ENCODE measurements around the gene LRP2. TPM values are rescaled to one million over a fixed set of nuclear protein-coding genes. Genes with fewer than 3 reads are reported as not detected.

The LRP2 gene
- total RNA-seq, 1 experiment from 2014 or later, result 260 TPM

DNA sequence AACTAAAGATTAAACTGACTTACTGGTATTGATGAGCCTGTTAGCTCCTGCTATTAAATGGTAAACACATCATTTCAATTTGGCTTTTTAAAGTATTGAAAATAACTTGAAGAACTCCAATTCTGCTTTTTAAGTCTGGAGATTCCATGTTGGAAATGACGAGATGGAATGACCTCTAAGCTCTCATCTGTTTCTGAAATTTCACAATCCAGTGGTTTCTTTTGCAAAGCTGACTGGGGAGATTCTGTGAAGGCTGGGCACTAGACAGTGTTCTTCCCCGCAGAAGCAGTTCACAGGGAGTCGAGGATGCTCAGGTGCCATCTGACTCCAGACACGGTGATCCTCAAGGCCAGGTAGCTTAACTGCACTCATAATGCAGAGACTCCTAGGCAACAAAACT is 248.3 kb downstream of the LRP2 start:
- Mint-ChIP-seq H3K27me3 (ENCODE audit: insufficient read depth, unreplicated experiment) (no peaks in the 10 kb centered on the region), H3K36me3 (ENCODE audit: insufficient read depth, unreplicated experiment) (peaks cover 34% of the 10 kb centered on the region), H3K4me3 (ENCODE audit: unreplicated experiment) (no peak overlapping the region), H3K4me1 (ENCODE audit: low read depth, unreplicated experiment) (peaks cover 10% of the 10 kb centered on the region), H3K9me3 (ENCODE audit: unreplicated experiment) (no peaks in the 10 kb centered on the region), H3K27ac (ENCODE audit: unreplicated experiment) (no peak overlapping the region)
- ChIA-PET CTCF (no interaction called here), POLR2A (no interaction called here)
- Histone ChIP-seq H3K4me1 (peaks cover 5% of the 10 kb centered on the region; the same call in 1 of the 2 replicates), H3K9me3 (no peaks in the 10 kb centered on the region), H3K27me3 (replicated peaks; ENCODE audit: control insufficient read depth, insufficient read depth, low read length) (no peaks in the 10 kb centered on the region; the same call in 1 of the 2 replicates), H3K4me3 (ENCODE audit: low read depth, low read length) (no peak overlapping the region), H3K36me3 (ENCODE audit: control insufficient read depth, insufficient read depth, low read length) (no peaks in the 10 kb centered on the region)
- intact Hi-C loops (cut with micrococcal nuclease; ENCODE audit: unreplicated experiment), result no loop called here
- TF ChIP-seq, protein P1, sequence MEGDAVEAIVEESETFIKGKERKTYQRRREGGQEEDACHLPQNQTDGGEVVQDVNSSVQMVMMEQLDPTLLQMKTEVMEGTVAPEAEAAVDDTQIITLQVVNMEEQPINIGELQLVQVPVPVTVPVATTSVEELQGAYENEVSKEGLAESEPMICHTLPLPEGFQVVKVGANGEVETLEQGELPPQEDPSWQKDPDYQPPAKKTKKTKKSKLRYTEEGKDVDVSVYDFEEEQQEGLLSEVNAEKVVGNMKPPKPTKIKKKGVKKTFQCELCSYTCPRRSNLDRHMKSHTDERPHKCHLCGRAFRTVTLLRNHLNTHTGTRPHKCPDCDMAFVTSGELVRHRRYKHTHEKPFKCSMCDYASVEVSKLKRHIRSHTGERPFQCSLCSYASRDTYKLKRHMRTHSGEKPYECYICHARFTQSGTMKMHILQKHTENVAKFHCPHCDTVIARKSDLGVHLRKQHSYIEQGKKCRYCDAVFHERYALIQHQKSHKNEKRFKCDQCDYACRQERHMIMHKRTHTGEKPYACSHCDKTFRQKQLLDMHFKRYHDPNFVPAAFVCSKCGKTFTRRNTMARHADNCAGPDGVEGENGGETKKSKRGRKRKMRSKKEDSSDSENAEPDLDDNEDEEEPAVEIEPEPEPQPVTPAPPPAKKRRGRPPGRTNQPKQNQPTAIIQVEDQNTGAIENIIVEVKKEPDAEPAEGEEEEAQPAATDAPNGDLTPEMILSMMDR (IDR thresholded peaks at IDR 0.05; ENCODE audit: insufficient read depth in 1 of 2, low read depth in 1 of 2, low read length in 1 of 2, severe bottlenecking in 1 of 2, unreplicated experiment in 1 of 2), result no peak
- no TSS peak for BruUV-seq (replicated peaks)
- no peak for DNase-seq

DNA sequence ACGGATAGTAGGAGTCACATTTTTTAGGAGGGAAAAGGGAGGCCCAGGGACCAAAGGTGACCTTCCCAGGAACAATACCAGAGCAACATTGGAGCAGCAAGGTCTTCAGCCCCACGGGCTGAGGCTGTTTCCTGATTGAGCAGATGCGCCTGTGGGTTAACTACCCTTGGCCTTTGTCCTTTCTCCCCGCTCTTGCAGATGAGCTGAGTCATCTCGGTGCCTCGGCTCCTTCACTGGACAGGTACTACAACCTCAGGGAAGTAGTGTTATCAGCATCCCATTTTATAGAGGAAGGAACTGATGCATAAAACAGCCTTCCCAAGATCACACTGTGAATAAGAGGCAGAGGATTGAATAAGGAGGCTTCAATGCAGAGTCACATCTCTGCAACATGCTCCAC is 249.5 kb downstream of the LRP2 start:
- TF ChIP-seq, protein P1 (IDR thresholded peaks at IDR 0.05; ENCODE audit: insufficient read depth in 1 of 2, low read depth in 1 of 2, low read length in 1 of 2, severe bottlenecking in 1 of 2, unreplicated experiment in 1 of 2), result no peak
- H3K9me3 ChIP-seq, result no peaks in the 10 kb centered on the region
- no peaks in the 10 kb centered on the region for H3K36me3 ChIP-seq (ENCODE audit: control insufficient read depth, insufficient read depth, low read length)
- H3K36me3 Mint-ChIP-seq (ENCODE audit: insufficient read depth, unreplicated experiment), result peaks cover 30% of the 10 kb centered on the region
- peak; percentile 19 to 51 for DNase-seq
- peaks cover 5% of the 10 kb centered on the region; the same call in 1 of the 2 replicates for H3K4me1 ChIP-seq
- no peaks in the 10 kb centered on the region; the same call in 1 of the 2 replicates for H3K27me3 ChIP-seq (replicated peaks; ENCODE audit: control insufficient read depth, insufficient read depth, low read length)
- H3K4me1 Mint-ChIP-seq (ENCODE audit: low read depth, unreplicated experiment), result peaks cover 10% of the 10 kb centered on the region
- no peak overlapping the region for H3K4me3 Mint-ChIP-seq (ENCODE audit: unreplicated experiment)
- H3K27me3 Mint-ChIP-seq (ENCODE audit: insufficient read depth, unreplicated experiment), result no peaks in the 10 kb centered on the region
- ChIA-PET POLR2A (interaction anchor here (0.5 kb wide), 1 partner anchor 11 kb away, joined by 4 read pairs; no protein-coding TSS in a partner anchor), CTCF (no interaction called here)
- no peak overlapping the region for H3K27ac Mint-ChIP-seq (ENCODE audit: unreplicated experiment)
- no TSS peak for BruUV-seq (replicated peaks)
- no peak overlapping the region for H3K4me3 ChIP-seq (ENCODE audit: low read depth, low read length)
- intact Hi-C loops (cut with micrococcal nuclease; ENCODE audit: unreplicated experiment), result no loop called here
- H3K9me3 Mint-ChIP-seq (ENCODE audit: unreplicated experiment), result no peaks in the 10 kb centered on the region

DNA sequence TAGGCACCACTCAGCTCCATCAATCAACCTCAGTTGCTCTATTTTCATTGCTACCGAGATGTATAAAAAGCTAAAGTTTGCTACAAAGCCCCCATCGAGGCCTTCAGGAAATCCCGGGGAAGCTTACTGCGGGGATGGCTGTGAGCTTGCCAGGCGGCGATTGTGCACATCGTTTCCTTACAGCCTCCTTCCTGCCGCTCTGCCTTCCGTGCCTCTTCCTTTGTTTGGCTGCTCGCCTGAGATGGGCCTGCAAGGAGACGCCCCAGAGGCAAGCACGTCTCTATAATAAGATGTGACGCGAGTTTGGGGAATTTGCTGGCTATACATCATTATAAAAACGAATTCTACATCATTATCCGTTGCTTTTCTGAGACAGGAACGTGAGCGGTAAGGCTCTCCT is 251.4 kb downstream of the LRP2 start:
- POLR2A ChIA-PET, result no interaction called here
- DNase-seq, result no peak
- TF ChIP-seq, protein P1 (IDR thresholded peaks at IDR 0.05; ENCODE audit: insufficient read depth in 1 of 2, low read depth in 1 of 2, low read length in 1 of 2, severe bottlenecking in 1 of 2, unreplicated experiment in 1 of 2), result no peak

More for the DNA sequence above, 251.4 kb downstream of the LRP2 start:
- H3K36me3 ChIP-seq (ENCODE audit: control insufficient read depth, insufficient read depth, low read length), result no peaks in the 10 kb centered on the region
- H3K27me3 ChIP-seq (replicated peaks; ENCODE audit: control insufficient read depth, insufficient read depth, low read length), result no peaks in the 10 kb centered on the region; the same call in 1 of the 2 replicates
- Mint-ChIP-seq H3K9me3 (ENCODE audit: unreplicated experiment) (no peaks in the 10 kb centered on the region), H3K36me3 (ENCODE audit: insufficient read depth, unreplicated experiment) (peaks cover 13% of the 10 kb centered on the region), H3K4me1 (ENCODE audit: low read depth, unreplicated experiment) (peaks cover 10% of the 10 kb centered on the region), H3K27me3 (ENCODE audit: insufficient read depth, unreplicated experiment) (no peaks in the 10 kb centered on the region), H3K4me3 (ENCODE audit: unreplicated experiment) (no peak overlapping the region), H3K27ac (ENCODE audit: unreplicated experiment) (no peak overlapping the region)
- peaks cover 5% of the 10 kb centered on the region; the same call in 1 of the 2 replicates for H3K4me1 ChIP-seq
- no TSS peak for BruUV-seq (replicated peaks)
- no peak overlapping the region for H3K4me3 ChIP-seq (ENCODE audit: low read depth, low read length)
- H3K9me3 ChIP-seq, result no peaks in the 10 kb centered on the region
- intact Hi-C loops (cut with micrococcal nuclease; ENCODE audit: unreplicated experiment), result loop anchor here (1.0 kb wide), 3 partner anchors 30 to 286 kb away; no protein-coding TSS in a partner anchor
- CTCF ChIA-PET, result interaction anchor here (0.7 to 2.6 kb wide), 2 partner anchors 14 to 293 kb away, joined by 3 to 5 read pairs; no protein-coding TSS in a partner anchor

Measured in Caco-2 (cell line).